ENCODE data around the gene ODAD2.

ODAD2 gene

DNA sequence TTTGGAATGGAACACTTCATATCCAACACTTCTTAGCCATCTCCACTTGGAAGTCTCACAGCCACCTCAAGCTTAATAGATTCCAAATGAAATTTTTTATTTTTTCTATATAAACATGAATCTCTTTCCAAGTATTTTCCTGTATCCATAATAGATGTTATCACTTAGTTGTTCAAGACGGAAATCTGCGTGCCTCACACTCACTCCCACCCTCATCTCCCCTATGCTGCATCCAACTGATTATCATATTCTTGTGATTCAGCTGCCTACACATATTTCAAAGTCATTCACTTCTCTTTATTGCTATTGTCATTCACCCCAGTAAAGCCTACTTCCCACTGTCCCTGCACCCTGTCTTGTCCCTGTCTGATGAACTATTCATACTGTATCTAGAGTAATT is 183.0 kb downstream of the ODAD2 start:
- no peak overlapping the region for H3K9ac ChIP-seq (ENCODE audit: low read length)
- no peaks in the 10 kb centered on the region for H3K27me3 ChIP-seq (replicated peaks; ENCODE audit: insufficient read depth, low read length)
- no peaks in the 10 kb centered on the region for H3K4me1 ChIP-seq (ENCODE audit: low read length)
- H3K27ac ChIP-seq (ENCODE audit: low read length): no peak overlapping the region
- no peak overlapping the region for H3K4me2 ChIP-seq (ENCODE audit: low read depth, low read length)
- H3K9me3 ChIP-seq (replicated peaks; ENCODE audit: insufficient read depth, low read length): no peaks in the 10 kb centered on the region
- no peak overlapping the region for H2AFZ ChIP-seq (ENCODE audit: low read length)
- H3K9me2 ChIP-seq (replicated peaks; ENCODE audit: insufficient read depth, low read length): no peaks in the 10 kb centered on the region
- no peaks in the 10 kb centered on the region for H3F3A ChIP-seq (ENCODE audit: insufficient read depth, low read length)
- no peaks in the 10 kb centered on the region for H3K36me3 ChIP-seq (replicated peaks; ENCODE audit: insufficient read depth, low read length)
- H3K4me3 ChIP-seq (ENCODE audit: low read length): no peak overlapping the region
- H3K79me2 ChIP-seq (ENCODE audit: low read length): no peaks in the 10 kb centered on the region
- no peak for TF ChIP-seq EZH2 (optimal IDR thresholded peaks at IDR 0.05; ENCODE audit: low read depth, low read length)
- H4K20me1 ChIP-seq (ENCODE audit: insufficient read depth, low read length): no peaks in the 10 kb centered on the region
- no peak for DNase-seq

DNA sequence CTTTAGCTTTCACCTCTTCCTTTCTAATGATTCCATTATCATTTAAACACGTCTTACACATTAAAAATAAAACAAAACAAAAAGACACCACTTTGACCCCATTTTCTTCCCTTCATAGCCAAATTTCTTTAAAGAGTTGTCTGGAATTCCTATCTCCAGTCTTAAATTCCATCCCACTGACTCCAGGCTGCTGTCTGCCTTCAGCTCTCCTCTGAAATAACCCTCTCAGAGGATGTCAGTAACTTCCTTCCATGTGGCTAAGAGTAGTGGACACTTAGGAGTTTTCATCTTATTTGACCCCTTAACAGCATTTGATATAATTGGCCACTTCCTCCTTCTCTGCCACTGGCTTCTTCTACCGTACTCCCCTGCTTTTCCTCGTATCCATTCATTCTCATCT is 183.6 kb downstream of the ODAD2 start:
- no peak for DNase-seq
- Histone ChIP-seq H3K4me1 (ENCODE audit: low read length) (no peaks in the 10 kb centered on the region), H3K4me2 (ENCODE audit: low read depth, low read length) (no peak overlapping the region), H3K9me3 (replicated peaks; ENCODE audit: insufficient read depth, low read length) (no peaks in the 10 kb centered on the region), H3K79me2 (ENCODE audit: low read length) (no peaks in the 10 kb centered on the region), H3K9me2 (replicated peaks; ENCODE audit: insufficient read depth, low read length) (no peaks in the 10 kb centered on the region), H3K9ac (ENCODE audit: low read length) (no peak overlapping the region), H3K4me3 (ENCODE audit: low read length) (no peak overlapping the region), H2AFZ (ENCODE audit: low read length) (no peak overlapping the region), H3K36me3 (replicated peaks; ENCODE audit: insufficient read depth, low read length) (no peaks in the 10 kb centered on the region), H3F3A (ENCODE audit: insufficient read depth, low read length) (no peaks in the 10 kb centered on the region), H3K27ac (ENCODE audit: low read length) (no peak overlapping the region), H4K20me1 (ENCODE audit: insufficient read depth, low read length) (no peaks in the 10 kb centered on the region), H3K27me3 (replicated peaks; ENCODE audit: insufficient read depth, low read length) (no peaks in the 10 kb centered on the region)
- TF ChIP-seq, protein P1, sequence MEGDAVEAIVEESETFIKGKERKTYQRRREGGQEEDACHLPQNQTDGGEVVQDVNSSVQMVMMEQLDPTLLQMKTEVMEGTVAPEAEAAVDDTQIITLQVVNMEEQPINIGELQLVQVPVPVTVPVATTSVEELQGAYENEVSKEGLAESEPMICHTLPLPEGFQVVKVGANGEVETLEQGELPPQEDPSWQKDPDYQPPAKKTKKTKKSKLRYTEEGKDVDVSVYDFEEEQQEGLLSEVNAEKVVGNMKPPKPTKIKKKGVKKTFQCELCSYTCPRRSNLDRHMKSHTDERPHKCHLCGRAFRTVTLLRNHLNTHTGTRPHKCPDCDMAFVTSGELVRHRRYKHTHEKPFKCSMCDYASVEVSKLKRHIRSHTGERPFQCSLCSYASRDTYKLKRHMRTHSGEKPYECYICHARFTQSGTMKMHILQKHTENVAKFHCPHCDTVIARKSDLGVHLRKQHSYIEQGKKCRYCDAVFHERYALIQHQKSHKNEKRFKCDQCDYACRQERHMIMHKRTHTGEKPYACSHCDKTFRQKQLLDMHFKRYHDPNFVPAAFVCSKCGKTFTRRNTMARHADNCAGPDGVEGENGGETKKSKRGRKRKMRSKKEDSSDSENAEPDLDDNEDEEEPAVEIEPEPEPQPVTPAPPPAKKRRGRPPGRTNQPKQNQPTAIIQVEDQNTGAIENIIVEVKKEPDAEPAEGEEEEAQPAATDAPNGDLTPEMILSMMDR (IDR thresholded peaks at IDR 0.05; ENCODE audit: low read length): no peak
- TF ChIP-seq EZH2phosphoT487 (IDR thresholded peaks at IDR 0.05; ENCODE audit: low read length): no peak
- no peak for TF ChIP-seq EZH2 (optimal IDR thresholded peaks at IDR 0.05; ENCODE audit: low read depth, low read length)

DNA sequence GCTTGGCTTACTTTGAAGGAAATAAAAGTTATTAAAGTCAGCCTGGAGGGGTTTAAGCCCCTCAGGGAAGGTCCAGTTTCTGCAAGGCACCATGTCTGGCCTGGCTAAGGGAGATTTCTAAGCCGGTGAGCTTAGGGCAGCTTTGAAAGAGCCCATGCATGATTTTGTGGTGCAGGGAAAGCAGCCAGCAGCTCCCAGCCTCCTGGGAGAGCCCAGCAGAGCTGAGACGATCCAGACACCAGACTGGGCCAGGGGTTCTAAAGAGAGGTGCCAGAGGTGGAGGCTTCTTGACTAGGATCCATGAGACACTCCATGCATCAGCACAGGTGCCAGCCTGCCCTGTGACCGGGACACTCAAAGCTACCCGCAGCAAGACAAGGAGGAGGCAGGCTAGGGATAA is 193.7 kb downstream of the ODAD2 start:
- H3K27me3 ChIP-seq (replicated peaks; ENCODE audit: insufficient read depth, low read length): no peaks in the 10 kb centered on the region
- no peaks in the 10 kb centered on the region for H3F3A ChIP-seq (ENCODE audit: insufficient read depth, low read length)
- no peaks in the 10 kb centered on the region for H3K9me2 ChIP-seq (replicated peaks; ENCODE audit: insufficient read depth, low read length)
- TF ChIP-seq, protein P1 (IDR thresholded peaks at IDR 0.05; ENCODE audit: low read length): no peak
- TF ChIP-seq EZH2 (optimal IDR thresholded peaks at IDR 0.05; ENCODE audit: low read depth, low read length) (no peak), EZH2phosphoT487 (IDR thresholded peaks at IDR 0.05; ENCODE audit: low read length) (no peak)
- no peak overlapping the region for H3K9ac ChIP-seq (ENCODE audit: low read length)
- no peak overlapping the region for H2AFZ ChIP-seq (ENCODE audit: low read length)
- DNase-seq: no peak
- no peaks in the 10 kb centered on the region for H3K36me3 ChIP-seq (replicated peaks; ENCODE audit: insufficient read depth, low read length)
- no peak overlapping the region for H3K4me2 ChIP-seq (ENCODE audit: low read depth, low read length)
- no peaks in the 10 kb centered on the region for H4K20me1 ChIP-seq (ENCODE audit: insufficient read depth, low read length)
- no peak overlapping the region for H3K27ac ChIP-seq (ENCODE audit: low read length)
- H3K9me3 ChIP-seq (replicated peaks; ENCODE audit: insufficient read depth, low read length): no peaks in the 10 kb centered on the region
- no peaks in the 10 kb centered on the region for H3K79me2 ChIP-seq (ENCODE audit: low read length)
- no peaks in the 10 kb centered on the region for H3K4me1 ChIP-seq (ENCODE audit: low read length)
- no peak overlapping the region for H3K4me3 ChIP-seq (ENCODE audit: low read length)

DNA sequence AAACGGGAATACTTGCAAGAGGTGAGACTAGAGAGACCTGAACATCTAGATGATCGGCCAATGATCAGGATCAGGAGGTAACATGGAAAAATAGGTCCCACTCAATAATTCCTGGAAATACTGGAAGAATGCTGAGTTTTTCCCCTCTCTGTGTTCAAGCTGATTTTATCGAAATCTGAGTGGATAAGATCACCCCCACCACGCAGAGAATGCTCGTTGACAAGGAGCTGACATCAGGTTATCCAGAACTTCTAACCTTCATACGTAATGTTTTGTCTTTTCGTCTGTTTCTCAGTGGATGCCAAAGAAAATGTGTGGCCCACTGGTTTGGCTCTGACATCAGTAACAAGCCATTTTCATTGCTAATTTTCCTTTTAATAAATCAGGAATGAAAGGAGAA is 194.7 kb downstream of the ODAD2 start:
- H4K20me1 ChIP-seq (ENCODE audit: insufficient read depth, low read length): no peaks in the 10 kb centered on the region
- no peaks in the 10 kb centered on the region for H3K9me2 ChIP-seq (replicated peaks; ENCODE audit: insufficient read depth, low read length)
- H3K79me2 ChIP-seq (ENCODE audit: low read length): no peaks in the 10 kb centered on the region
- no peak overlapping the region for H3K4me2 ChIP-seq (ENCODE audit: low read depth, low read length)
- H3F3A ChIP-seq (ENCODE audit: insufficient read depth, low read length): no peaks in the 10 kb centered on the region
- no peaks in the 10 kb centered on the region for H3K4me1 ChIP-seq (ENCODE audit: low read length)
- no peak for TF ChIP-seq EZH2phosphoT487 (IDR thresholded peaks at IDR 0.05; ENCODE audit: low read length)
- TF ChIP-seq EZH2 (optimal IDR thresholded peaks at IDR 0.05; ENCODE audit: low read depth, low read length): no peak
- TF ChIP-seq, protein P1 (IDR thresholded peaks at IDR 0.05; ENCODE audit: low read length): no peak
- H3K4me3 ChIP-seq (ENCODE audit: low read length): no peak overlapping the region
- H3K36me3 ChIP-seq (replicated peaks; ENCODE audit: insufficient read depth, low read length): no peaks in the 10 kb centered on the region
- no peak overlapping the region for H3K27ac ChIP-seq (ENCODE audit: low read length)
- DNase-seq: no peak
- H2AFZ ChIP-seq (ENCODE audit: low read length): no peak overlapping the region
- no peak overlapping the region for H3K9ac ChIP-seq (ENCODE audit: low read length)
- no peaks in the 10 kb centered on the region for H3K27me3 ChIP-seq (replicated peaks; ENCODE audit: insufficient read depth, low read length)
- no peaks in the 10 kb centered on the region for H3K9me3 ChIP-seq (replicated peaks; ENCODE audit: insufficient read depth, low read length)
